ENCODE results near the gene ENDOV. TPM values are rescaled to one million over a fixed set of nuclear protein-coding genes. Genes with fewer than 3 reads are reported as not detected.
A peak's percentile ranks its signal among the peaks of the same experiment; 100 is the strongest.

The ENDOV gene
- 26.8 and 28.1 TPM in 2 replicates for total RNA-seq

GRCh38 chr17:80414803-80415625 is at the start of gene ENDOV:
Gene ENDOV (plus strand): TSS chr17:80415167. CDS start chr17:80415195, 28 bp downstream.
- no peaks in the 10 kb centered on the region for H3K9me3 Mint-ChIP-seq
- H3K4me3 Mint-ChIP-seq = peak within 1 kb of the TSS; percentile 89
- H3K27ac Mint-ChIP-seq = peak within 1 kb of the TSS; percentile 81
- DNase-seq (peak; percentile 90), ATAC-seq (ENCODE audit: low read depth) (peak; percentile 88)
- intact Hi-C loops (cut with micrococcal nuclease) = loop anchor here (1.0 kb wide), 3 partner anchors 9 to 620 kb away; partner anchors contain the start of gene BAIAP2
- ChIA-PET POLR2A (interaction anchor here (1.3 to 2.5 kb wide), 2 partner anchors 39 to 576 kb away, joined by 3 to 24 read pairs; partner anchors contain the start of gene CHMP6), CTCF (no interaction called here)
- H3K27me3 Mint-ChIP-seq = peaks cover 17% of the 10 kb centered on the region
- peaks cover 31% of the 10 kb centered on the region for H3K36me3 Mint-ChIP-seq (ENCODE audit: low read depth)
- peaks cover 26% of the 10 kb centered on the region for H3K4me1 Mint-ChIP-seq
- no peak for TF ChIP-seq CTCF (IDR thresholded peaks at IDR 0.05)

GRCh38 chr17:80365983-80366382 is 49.0 kb upstream of the ENDOV start:
- DNase-seq (no peak), ATAC-seq (ENCODE audit: low read depth) (no peak)
- Mint-ChIP-seq H3K36me3 (ENCODE audit: low read depth) (peaks cover 92% of the 10 kb centered on the region), H3K27ac (no peak overlapping the region), H3K27me3 (no peaks in the 10 kb centered on the region), H3K9me3 (no peaks in the 10 kb centered on the region), H3K4me3 (no peak overlapping the region), H3K4me1 (no peaks in the 10 kb centered on the region)
- ChIA-PET POLR2A (no interaction called here), CTCF (no interaction called here)
- no peak for TF ChIP-seq CTCF (IDR thresholded peaks at IDR 0.05)
- intact Hi-C loops (cut with micrococcal nuclease) = no loop called here

- Mint-ChIP-seq H3K4me1 (no peaks in the 10 kb centered on the region), H3K27me3 (no peaks in the 10 kb centered on the region), H3K9me3 (no peaks in the 10 kb centered on the region), H3K4me3 (no peak overlapping the region), H3K36me3 (ENCODE audit: low read depth) (peaks cover 89% of the 10 kb centered on the region), H3K27ac (no peak overlapping the region)
- CTCF ChIA-PET = no interaction called here
- intact Hi-C loops (cut with micrococcal nuclease) = no loop called here
- ATAC-seq (ENCODE audit: low read depth) (no peak), DNase-seq (no peak)
- POLR2A ChIA-PET = no interaction called here
- no peak for TF ChIP-seq CTCF (IDR thresholded peaks at IDR 0.05)
These were observed 47.5 kb upstream of the ENDOV start for GRCh38 chr17:80367503-80367902.

GRCh38 chr17:80371196-80371595 is 43.8 kb upstream of the ENDOV start:
- no peak for TF ChIP-seq CTCF (IDR thresholded peaks at IDR 0.05)
- intact Hi-C loops (cut with micrococcal nuclease) = no loop called here
- POLR2A ChIA-PET = no interaction called here
- CTCF ChIA-PET = no interaction called here
- Mint-ChIP-seq H3K9me3 (no peaks in the 10 kb centered on the region), H3K27ac (no peak overlapping the region), H3K36me3 (ENCODE audit: low read depth) (peaks cover 91% of the 10 kb centered on the region), H3K4me1 (no peaks in the 10 kb centered on the region), H3K4me3 (no peak overlapping the region), H3K27me3 (no peaks in the 10 kb centered on the region)
- ATAC-seq (ENCODE audit: low read depth) (no peak), DNase-seq (no peak)

GRCh38 chr17:80372456-80372855 is 42.5 kb upstream of the ENDOV start:
- TF ChIP-seq CTCF (IDR thresholded peaks at IDR 0.05) = no peak
- Mint-ChIP-seq H3K27me3 (no peaks in the 10 kb centered on the region), H3K9me3 (no peaks in the 10 kb centered on the region), H3K27ac (no peak overlapping the region), H3K4me3 (no peak overlapping the region), H3K36me3 (ENCODE audit: low read depth) (peaks cover 92% of the 10 kb centered on the region), H3K4me1 (no peaks in the 10 kb centered on the region)
- ChIA-PET CTCF (no interaction called here), POLR2A (no interaction called here)
- intact Hi-C loops (cut with micrococcal nuclease) = no loop called here
- DNase-seq (no peak), ATAC-seq (ENCODE audit: low read depth) (no peak)

Measured in activated B cell treated with CpG ODN at 0.5 μM for 24 hours (primary cell).